ENCODE measurements around the gene NDFIP1.

The NDFIP1 gene

GRCh38 chr5:142192286-142193113, 83.9 kb downstream of the NDFIP1 start:
- no peak for DNase-seq

- no peak for DNase-seq
These were observed 84.5 kb downstream of the NDFIP1 start for GRCh38 chr5:142193114-142193428.

- no peak for DNase-seq
These were observed 88.5 kb downstream of the NDFIP1 start for GRCh38 chr5:142197098-142197497.

GRCh38 chr5:142197781-142198180, 89.2 kb downstream of the NDFIP1 start:
- no peak for DNase-seq

GRCh38 chr5:142199388-142199787, 90.8 kb downstream of the NDFIP1 start:
- no peak for DNase-seq

- DNase-seq, result no peak
These were observed 91.8 kb downstream of the NDFIP1 start for GRCh38 chr5:142200387-142200786.

GRCh38 chr5:142201471-142201887, 92.9 kb downstream of the NDFIP1 start:
- no peak for DNase-seq

GRCh38 chr5:142202282-142202681, 93.7 kb downstream of the NDFIP1 start:
- no peak for DNase-seq

Data from GOT3 (cell line).